Measurements from ENCODE around the gene GRID1. TPM values are rescaled to one million over a fixed set of nuclear protein-coding genes. Genes with fewer than 3 reads are reported as not detected.

Gene GRID1
- total and polyA plus RNA-seq, 10 of the 15 experiments (the other 5 are each of a cell fraction or from before 2014, with no cell fraction given): 0.04 to 0.62 (median 0.08) TPM; not detected in 5

- RAD21 ChIA-PET (ENCODE audit: unreplicated experiment): no interaction called here
- H3K9ac ChIP-seq (ENCODE audit: control insufficient read depth, insufficient read depth, low read length): no peak overlapping the region
- no peak for ATAC-seq
Measured at GRCh38 chr10:86319676-86320075, 46.9 kb downstream of the GRID1 start.

GRCh38 chr10:86317949-86318725 lies 48.5 kb downstream of the GRID1 start:
- Histone ChIP-seq H3K9ac (ENCODE audit: control insufficient read depth, insufficient read depth, low read length) (no peak overlapping the region), H3K9me3 (replicated peaks; ENCODE audit: control insufficient read depth, insufficient read depth, low read length) (no peaks in the 10 kb centered on the region), H3K79me2 (ENCODE audit: control insufficient read depth, insufficient read depth, low read length) (no peaks in the 10 kb centered on the region), H3K4me3 (no peak overlapping the region), H4K20me1 (ENCODE audit: control insufficient read depth, insufficient read depth) (no peaks in the 10 kb centered on the region), H3K4me1 (ENCODE audit: control insufficient read depth, insufficient read depth, low read length) (no peaks in the 10 kb centered on the region), H3K27ac (ENCODE audit: control insufficient read depth, insufficient read depth) (no peak overlapping the region), H3K36me3 (ENCODE audit: control insufficient read depth in 2 of 2, insufficient read depth in 2 of 2, low read length in 1 of 2) (no peaks in the 10 kb centered on the region), H2AFZ (ENCODE audit: control insufficient read depth, low read depth, low read length) (no peak overlapping the region), H3K27me3 (replicated peaks in 1 of 2; ENCODE audit: control insufficient read depth in 2 of 2, insufficient read depth in 2 of 2, low read length in 1 of 2) (peaks cover 0 to 5% of the 10 kb centered on the region in 2 experiments; a peak in 2 of 4 replicates), H3K4me2 (ENCODE audit: control insufficient read depth, insufficient read depth) (no peak overlapping the region)
- intact Hi-C loops (cut with micrococcal nuclease; ENCODE audit: unreplicated experiment) (no loop called here), in situ Hi-C loops (cut with MboI) (no loop called here)
- no TSS peak for BruUV-seq (replicated peaks)
- FAIRE-seq: no peak
- TF ChIP-seq CHD1 (IDR thresholded peaks at IDR 0.05; ENCODE audit: low read depth, low read length) (no peak), EED (IDR thresholded peaks at IDR 0.05; ENCODE audit: low read depth) (no peak), NFYA (IDR thresholded peaks at IDR 0.05; ENCODE audit: borderline replicate concordance, low read depth, low read length) (no peak), ZNF24 (IDR thresholded peaks at IDR 0.05) (0 out of 2 replicates have a peak, but pooled peaks have one; percentile 18), TCF7 (IDR thresholded peaks at IDR 0.05; ENCODE audit: borderline replicate concordance) (no peak), RELA (IDR thresholded peaks at IDR 0.05; ENCODE audit: borderline replicate concordance, partially characterized antibody) (no peak), SMARCA5 (IDR thresholded peaks at IDR 0.05) (no peak), CEBPZ (IDR thresholded peaks at IDR 0.05; ENCODE audit: low read depth, low read length) (no peak)
- ChIA-PET POLR2A (no interaction called here), CTCF (no interaction called here), SMC1A (ENCODE audit: uncharacterized antibody, unreplicated experiment) (no interaction called here), RAD21 (ENCODE audit: unreplicated experiment) (no interaction called here)
- 36% methylated on average over 4 of the region's 4 CpGs for WGBS (ENCODE audit: insufficient coverage, insufficient replicate concordance, low lambda C conversion rate, missing lambda C conversion rate)
- no peak for DNase-seq (ENCODE audit: low read depth, low spot score)
- no peak for ATAC-seq

More at GRCh38 chr10:86319676-86320075, 46.9 kb downstream of the GRID1 start:
- WGBS (ENCODE audit: insufficient coverage, insufficient replicate concordance, low lambda C conversion rate, missing lambda C conversion rate): 9% methylated on average over 4 of the region's 4 CpGs
- no peak overlapping the region for H2AFZ ChIP-seq (ENCODE audit: control insufficient read depth, low read depth, low read length)
- no peaks in the 10 kb centered on the region for H3K9me3 ChIP-seq (replicated peaks; ENCODE audit: control insufficient read depth, insufficient read depth, low read length)
- intact Hi-C loops (cut with micrococcal nuclease; ENCODE audit: unreplicated experiment) (no loop called here), in situ Hi-C loops (cut with MboI) (no loop called here)
- TF ChIP-seq SMC3 (IDR thresholded peaks at IDR 0.05; ENCODE audit: borderline replicate concordance, low read length) (no peak), SREBF2 (IDR thresholded peaks at IDR 0.05; ENCODE audit: low read length) (no peak), ZNF217 (IDR thresholded peaks at IDR 0.05) (no peak), TBL1XR1 (IDR thresholded peaks at IDR 0.05; ENCODE audit: low read depth, low read length) (no peak), NFYA (IDR thresholded peaks at IDR 0.05; ENCODE audit: borderline replicate concordance, low read depth, low read length) (no peak), CBX3 (IDR thresholded peaks at IDR 0.05; ENCODE audit: borderline replicate concordance, low read depth) (no peak)
- TF ChIP-seq, protein P1, sequence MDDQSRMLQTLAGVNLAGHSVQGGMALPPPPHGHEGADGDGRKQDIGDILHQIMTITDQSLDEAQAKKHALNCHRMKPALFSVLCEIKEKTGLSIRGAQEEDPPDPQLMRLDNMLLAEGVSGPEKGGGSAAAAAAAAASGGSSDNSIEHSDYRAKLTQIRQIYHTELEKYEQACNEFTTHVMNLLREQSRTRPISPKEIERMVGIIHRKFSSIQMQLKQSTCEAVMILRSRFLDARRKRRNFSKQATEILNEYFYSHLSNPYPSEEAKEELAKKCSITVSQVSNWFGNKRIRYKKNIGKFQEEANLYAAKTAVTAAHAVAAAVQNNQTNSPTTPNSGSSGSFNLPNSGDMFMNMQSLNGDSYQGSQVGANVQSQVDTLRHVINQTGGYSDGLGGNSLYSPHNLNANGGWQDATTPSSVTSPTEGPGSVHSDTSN (IDR thresholded peaks at IDR 0.05; ENCODE audit: insufficient replicate concordance, low read depth, low read length): no peak
- no peak overlapping the region for H3K4me2 ChIP-seq (ENCODE audit: control insufficient read depth, insufficient read depth)
- H3K27ac ChIP-seq (ENCODE audit: control insufficient read depth, insufficient read depth): no peak overlapping the region
- CTCF ChIA-PET: no interaction called here
- no peaks in the 10 kb centered on the region for H3K79me2 ChIP-seq (ENCODE audit: control insufficient read depth, insufficient read depth, low read length)
- no peaks in the 10 kb centered on the region for H3K4me1 ChIP-seq (ENCODE audit: control insufficient read depth, insufficient read depth, low read length)
- FAIRE-seq (no peak), DNase-seq (ENCODE audit: low read depth, low spot score) (no peak)
- H4K20me1 ChIP-seq (ENCODE audit: control insufficient read depth, insufficient read depth): no peaks in the 10 kb centered on the region
- H3K36me3 ChIP-seq (ENCODE audit: control insufficient read depth in 2 of 2, insufficient read depth in 2 of 2, low read length in 1 of 2): no peaks in the 10 kb centered on the region
- SMC1A ChIA-PET (ENCODE audit: uncharacterized antibody, unreplicated experiment): no interaction called here
- H3K27me3 ChIP-seq (replicated peaks in 1 of 2; ENCODE audit: control insufficient read depth in 2 of 2, insufficient read depth in 2 of 2, low read length in 1 of 2): peaks cover under 1 to 5% of the 10 kb centered on the region in 2 experiments; a peak in 2 of 4 replicates
- POLR2A ChIA-PET: no interaction called here
- H3K4me3 ChIP-seq: no peak overlapping the region
- no TSS peak for BruUV-seq (replicated peaks)
